Endodermal cell (in vitro differentiated cells): Measurements from ENCODE around the gene ADGRG7. TPM values are rescaled to one million over a fixed set of nuclear protein-coding genes. Genes with fewer than 3 reads are reported as not detected.

Experiments
- DNase-seq: peaks from one replicate; pipeline ENCODE4 v3.0.0-alpha.2; 2017
- H3K27ac ChIP-seq: 2 replicates; pipeline ENCODE4 v1.5.1; 2013; ENCODE audit warnings: mild to moderate bottlenecking, low read depth, low read length, moderate library complexity
- H3K27me3 ChIP-seq: 2 replicates; pipeline ENCODE4 v1.6.1; 2013; ENCODE audit warnings: mild to moderate bottlenecking, low read length, moderate library complexity; ENCODE audit not compliant: insufficient read depth, control insufficient read depth, poor library complexity, severe bottlenecking
- H3K36me3 ChIP-seq: 2 replicates; pipeline ENCODE4 v1.7.0; 2013; ENCODE audit warnings: mild to moderate bottlenecking, low read length, moderate library complexity; ENCODE audit not compliant: control insufficient read depth, insufficient read depth
- H3K4me1 ChIP-seq: one replicate; pipeline ENCODE4 v1.7.0; 2013; ENCODE audit warnings: low read length; ENCODE audit not compliant: control insufficient read depth, insufficient read depth
- H3K4me3 ChIP-seq: 2 replicates; pipeline ENCODE4 v1.5.1; 2013; ENCODE audit warnings: mild to moderate bottlenecking, low read length, moderate library complexity
- H3K9ac ChIP-seq: 2 replicates; pipeline ENCODE4 v1.6.1; 2013; ENCODE audit warnings: mild to moderate bottlenecking, low read length, moderate library complexity; ENCODE audit not compliant: poor library complexity, severe bottlenecking; ENCODE audit errors: extremely low read depth
- H3K9me3 ChIP-seq: 2 replicates; pipeline ENCODE4 v1.6.1; 2013; ENCODE audit warnings: mild to moderate bottlenecking, low read length, moderate library complexity; ENCODE audit not compliant: control insufficient read depth
- H3K27ac Mint-ChIP-seq: 2 replicates; pipeline ENCODE4 v1.8.0; 2020; ENCODE audit warnings: mixed read lengths
- H3K27me3 Mint-ChIP-seq: 2 replicates; pipeline ENCODE4 v1.8.0; 2021; ENCODE audit warnings: mild to moderate bottlenecking, mixed read lengths; ENCODE audit not compliant: insufficient read depth
- H3K36me3 Mint-ChIP-seq: 2 replicates; pipeline ENCODE4 v1.8.0; 2020; ENCODE audit warnings: low read depth, mixed read lengths
- H3K4me1 Mint-ChIP-seq: 2 replicates; pipeline ENCODE4 v1.8.0; 2020; ENCODE audit warnings: mixed read lengths
- H3K4me3 Mint-ChIP-seq: 2 replicates; pipeline ENCODE4 v1.8.0; 2020; ENCODE audit warnings: mild to moderate bottlenecking, moderate library complexity, mixed read lengths
- H3K9me3 Mint-ChIP-seq: 2 replicates; pipeline ENCODE4 v1.8.0; 2020; ENCODE audit warnings: mild to moderate bottlenecking, mixed read lengths
- WGBS, 2 experiments: methylation state at CpG; one replicate each; pipeline versions ENCODE4 v1.1.5 to v1.1.7; 2013; ENCODE audit warnings: missing lambda C conversion rate in 2 of 2, mixed read lengths in 1 of 2; ENCODE audit not compliant: insufficient coverage in 1 of 2, insufficient read length in 1 of 2; 5-methylcytosine and 5-hydroxymethylcytosine counted together
- long read RNA-seq, 4 experiments: library from polyadenylated mRNA in 2 of 4; library from RNA in 1 of 4; library from capped mRNA in 1 of 4; stranded (forward) in 3 of 4; unstranded in 1 of 4; transcript quantifications; one replicate each; pipeline ENCODE4 v2.0.0, GENCODE V29; 2020 to 2021; ENCODE audit warnings: inconsistent platforms in 1 of 4
- polyA plus RNA-seq, 2 experiments: library from polyadenylated mRNA; stranded (reverse); fragments of 50-300 nt; gene quantifications; one replicate each; pipeline ENCODE4 v1.2.3, GENCODE V29; 2013
- total RNA-seq, 2 donors: library from RNA; stranded (reverse); fragmentation: NEBNext Ultra II Directional in 1 of 2; extraction: Animal tissue kit (Norgen Biotek cat#: 25700) in 1 of 2; gene quantifications; 2 replicates in 1 of 2; 3 replicates in 1 of 2; pipeline ENCODE4 v1.2.1, GENCODE V29; 2021
- TF ChIP-seq, protein P1 (sequence below): fragments of 200-600 bp; sonication (generic); conservative IDR thresholded peaks from 2 replicates; pipeline ENCODE4 v1.5.0; 2021; ENCODE audit warnings: antibody characterized with exemption, mild to moderate bottlenecking

The ADGRG7 gene, protein sequence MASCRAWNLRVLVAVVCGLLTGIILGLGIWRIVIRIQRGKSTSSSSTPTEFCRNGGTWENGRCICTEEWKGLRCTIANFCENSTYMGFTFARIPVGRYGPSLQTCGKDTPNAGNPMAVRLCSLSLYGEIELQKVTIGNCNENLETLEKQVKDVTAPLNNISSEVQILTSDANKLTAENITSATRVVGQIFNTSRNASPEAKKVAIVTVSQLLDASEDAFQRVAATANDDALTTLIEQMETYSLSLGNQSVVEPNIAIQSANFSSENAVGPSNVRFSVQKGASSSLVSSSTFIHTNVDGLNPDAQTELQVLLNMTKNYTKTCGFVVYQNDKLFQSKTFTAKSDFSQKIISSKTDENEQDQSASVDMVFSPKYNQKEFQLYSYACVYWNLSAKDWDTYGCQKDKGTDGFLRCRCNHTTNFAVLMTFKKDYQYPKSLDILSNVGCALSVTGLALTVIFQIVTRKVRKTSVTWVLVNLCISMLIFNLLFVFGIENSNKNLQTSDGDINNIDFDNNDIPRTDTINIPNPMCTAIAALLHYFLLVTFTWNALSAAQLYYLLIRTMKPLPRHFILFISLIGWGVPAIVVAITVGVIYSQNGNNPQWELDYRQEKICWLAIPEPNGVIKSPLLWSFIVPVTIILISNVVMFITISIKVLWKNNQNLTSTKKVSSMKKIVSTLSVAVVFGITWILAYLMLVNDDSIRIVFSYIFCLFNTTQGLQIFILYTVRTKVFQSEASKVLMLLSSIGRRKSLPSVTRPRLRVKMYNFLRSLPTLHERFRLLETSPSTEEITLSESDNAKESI
- total RNA-seq: 1 to 10 TPM in 1 of 2 donors, under 1 TPM in 1; 0.70 to 2.1 TPM
- 1.1 TPM for polyA plus RNA-seq (2013, experiment 1 of 2)
- 0.83 TPM for polyA plus RNA-seq (2013, experiment 2 of 2)
- long read RNA-seq, experiment 1, partial matches to known transcripts: 0 of 2 reads
- long read RNA-seq, experiment 1, other reads (novel, unspliced or antisense): 2 of 2 reads
- long read RNA-seq, experiment 2, partial matches to known transcripts: 1 of 3 reads
- long read RNA-seq, experiment 2, other reads (novel, unspliced or antisense): 2 of 3 reads
- long read RNA-seq, experiment 3: 0 reads
- long read RNA-seq, experiment 4, partial matches to known transcripts: 0 of 1 reads
- long read RNA-seq, experiment 4, other reads (novel, unspliced or antisense): 1 of 1 reads

DNA sequence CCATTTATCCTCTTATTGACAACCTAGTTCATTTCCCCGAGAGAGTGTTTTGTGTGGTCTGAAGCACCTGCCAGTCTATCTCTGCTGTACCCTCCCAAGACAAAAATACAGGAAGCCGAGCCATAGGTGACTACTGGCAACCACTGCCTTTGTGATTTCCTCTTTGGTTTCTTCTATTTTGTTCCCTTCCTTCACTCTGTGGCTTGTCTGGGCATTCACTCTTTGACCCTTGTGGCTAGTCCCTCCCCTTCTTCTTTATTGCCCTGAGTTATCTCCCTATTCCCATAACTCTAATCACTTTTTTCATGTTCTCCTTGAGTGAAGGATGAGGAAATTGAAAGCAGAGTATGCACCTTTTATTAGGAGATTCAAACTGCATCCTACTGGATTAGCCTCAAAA, at the start of gene ADGRG7:
Gene ADGRG7 (plus strand): TSS at position 297 of the 400 bp plus-strand sequence. CDS start 256 bp downstream, outside the sequence.
- DNase-seq: no peak
- no peak within 1 kb of the TSS for H3K4me3 ChIP-seq
- H3K36me3 Mint-ChIP-seq: no peaks in the 10 kb centered on the region
- no peak within 1 kb of the TSS for H3K27ac ChIP-seq
- H3K9ac ChIP-seq: no peak within 1 kb of the TSS
- peaks cover 7% of the 10 kb centered on the region for H3K27me3 Mint-ChIP-seq
- TF ChIP-seq, protein P1, sequence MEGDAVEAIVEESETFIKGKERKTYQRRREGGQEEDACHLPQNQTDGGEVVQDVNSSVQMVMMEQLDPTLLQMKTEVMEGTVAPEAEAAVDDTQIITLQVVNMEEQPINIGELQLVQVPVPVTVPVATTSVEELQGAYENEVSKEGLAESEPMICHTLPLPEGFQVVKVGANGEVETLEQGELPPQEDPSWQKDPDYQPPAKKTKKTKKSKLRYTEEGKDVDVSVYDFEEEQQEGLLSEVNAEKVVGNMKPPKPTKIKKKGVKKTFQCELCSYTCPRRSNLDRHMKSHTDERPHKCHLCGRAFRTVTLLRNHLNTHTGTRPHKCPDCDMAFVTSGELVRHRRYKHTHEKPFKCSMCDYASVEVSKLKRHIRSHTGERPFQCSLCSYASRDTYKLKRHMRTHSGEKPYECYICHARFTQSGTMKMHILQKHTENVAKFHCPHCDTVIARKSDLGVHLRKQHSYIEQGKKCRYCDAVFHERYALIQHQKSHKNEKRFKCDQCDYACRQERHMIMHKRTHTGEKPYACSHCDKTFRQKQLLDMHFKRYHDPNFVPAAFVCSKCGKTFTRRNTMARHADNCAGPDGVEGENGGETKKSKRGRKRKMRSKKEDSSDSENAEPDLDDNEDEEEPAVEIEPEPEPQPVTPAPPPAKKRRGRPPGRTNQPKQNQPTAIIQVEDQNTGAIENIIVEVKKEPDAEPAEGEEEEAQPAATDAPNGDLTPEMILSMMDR: no peak
- H3K4me3 Mint-ChIP-seq: no peak within 1 kb of the TSS
- 78 to 97% methylated on average over 2 of the region's 2 CpGs for WGBS, 2 experiments
- H3K27me3 ChIP-seq: no peaks in the 10 kb centered on the region
- H3K4me1 ChIP-seq: no peaks in the 10 kb centered on the region
- peaks cover 8% of the 10 kb centered on the region for H3K9me3 Mint-ChIP-seq
- H3K9me3 ChIP-seq: peaks cover 9% of the 10 kb centered on the region
- peaks cover 8% of the 10 kb centered on the region for H3K4me1 Mint-ChIP-seq
- no peaks in the 10 kb centered on the region for H3K36me3 ChIP-seq
- H3K27ac Mint-ChIP-seq: no peak within 1 kb of the TSS

- Histone ChIP-seq H3K9ac (no peak overlapping the region), H3K4me1 (peaks cover 8% of the 10 kb centered on the region), H3K36me3 (no peaks in the 10 kb centered on the region), H3K27me3 (no peaks in the 10 kb centered on the region), H3K27ac (no peak overlapping the region), H3K4me3 (no peak overlapping the region), H3K9me3 (no peaks in the 10 kb centered on the region)
- H3K27ac Mint-ChIP-seq: no peak overlapping the region
- H3K36me3 Mint-ChIP-seq: no peaks in the 10 kb centered on the region
- H3K4me3 Mint-ChIP-seq: no peak overlapping the region
- 94 to 100% methylated on average over 3 to 4 of the region's 4 CpGs for WGBS, 2 experiments
- peaks cover 16% of the 10 kb centered on the region for H3K4me1 Mint-ChIP-seq
- TF ChIP-seq, protein P1: no peak
- H3K9me3 Mint-ChIP-seq: no peaks in the 10 kb centered on the region
- H3K27me3 Mint-ChIP-seq: no peaks in the 10 kb centered on the region
- DNase-seq: no peak
Measured at GRCh38 chr3:100560426-100560825, 49.0 kb upstream of the ADGRG7 start.

DNA sequence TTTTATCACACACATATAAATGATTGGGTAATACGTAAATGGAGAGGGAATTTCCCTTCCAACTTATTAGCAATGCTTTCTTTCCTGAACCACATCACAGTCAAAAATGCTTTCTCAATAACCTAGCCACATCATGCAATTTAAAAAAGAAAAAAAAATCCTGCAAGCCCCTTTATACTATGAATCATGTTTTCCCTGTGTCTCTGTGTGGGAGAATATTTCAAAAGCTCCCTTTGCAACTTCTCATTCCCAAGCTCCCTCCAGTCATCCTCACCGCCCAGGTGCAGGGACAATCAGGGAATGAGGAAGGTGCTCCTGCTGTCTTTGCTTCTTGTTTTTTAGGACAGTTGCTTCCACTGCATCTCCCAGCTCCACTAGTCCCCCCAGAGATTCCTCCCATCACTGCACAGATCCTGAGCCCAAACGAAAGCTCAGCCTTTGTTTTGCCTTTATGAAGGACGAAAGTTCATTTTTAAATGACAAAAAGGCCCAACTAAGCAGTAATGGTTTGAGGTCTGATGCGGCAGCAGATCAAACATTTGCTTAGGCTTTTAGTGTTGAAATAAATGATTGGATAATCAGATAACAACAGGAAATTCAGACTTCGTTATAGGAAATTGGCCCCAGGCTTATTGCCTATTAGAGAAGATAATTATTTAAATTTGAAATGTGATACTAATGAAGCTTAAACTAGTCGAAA, 47.8 kb upstream of the ADGRG7 start:
- Mint-ChIP-seq H3K4me3 (no peak overlapping the region), H3K36me3 (no peaks in the 10 kb centered on the region), H3K27ac (peak overlapping the region; percentile 3), H3K27me3 (no peaks in the 10 kb centered on the region), H3K4me1 (peaks cover 16% of the 10 kb centered on the region), H3K9me3 (no peaks in the 10 kb centered on the region)
- WGBS, 2 experiments: 65 to 75% methylated on average over 5 to 7 of the region's 7 CpGs
- DNase-seq: peak; percentile 44
- Histone ChIP-seq H3K9me3 (no peaks in the 10 kb centered on the region), H3K9ac (no peak overlapping the region), H3K4me1 (peaks cover 8% of the 10 kb centered on the region), H3K27ac (no peak overlapping the region), H3K4me3 (no peak overlapping the region), H3K27me3 (no peaks in the 10 kb centered on the region), H3K36me3 (no peaks in the 10 kb centered on the region)
- TF ChIP-seq, protein P1: no peak
